HCT116 (cell line): ENCODE data around the gene LEKR1. TPM values are rescaled to one million over a fixed set of nuclear protein-coding genes. Genes with fewer than 3 reads are reported as not detected.
"Not testable (repeated sequence)": the region's sequence is repeated elsewhere in the genome, so short reads cannot be mapped to it uniquely, and the experiment has no call there.

Experiments used
- ATAC-seq: fragments of 200-7000 bp; cut with Tn5 transposase; 2 replicates; pipeline ENCODE4 v1.9.1; 2020; ENCODE audit warnings: mild to moderate bottlenecking, moderate library complexity
- BruUV-seq: library from RNA; stranded (reverse); fragments of 400-500 nt; replicated peaks from 2 replicates; lab custom pipeline; 2021; lab: Mats Ljungman, UMichigan
- CTCF ChIA-PET: fragments of 300-600 bp; sonication (Branson Sonifier 250); formaldehyde crosslinking; loops from one replicate; lab custom pipeline; 2021; ENCODE audit warnings: antibody characterized with exemption; lab: Charles Lee
- POLR2A ChIA-PET: fragments of 300-600, 350-600 bp; sonication (Branson Sonifier 250); formaldehyde crosslinking; loops from one replicate; lab custom pipeline; 2021; ENCODE audit warnings: antibody characterized with exemption; lab: Charles Lee
- RAD21 ChIA-PET, 2 experiments: fragments of 300-600 bp; sonication (Branson Sonifier 250); formaldehyde crosslinking; loops; one replicate each; lab custom pipeline; 2023; ENCODE audit warnings: low total read pairs in 2 of 2; ENCODE audit not compliant: uncharacterized antibody in 2 of 2, unreplicated experiment in 2 of 2, low non-redundant PET in 1 of 2; lab: Charles Lee
- DNase-seq: peaks from one replicate; pipeline ENCODE4 v3.0.0-alpha.2; 2010; ENCODE audit warnings: low read depth, low spot score
- H2AFZ ChIP-seq: fragments of 200-600 bp; shearing (Covaris generic), sonication (generic); 2 replicates; pipeline ENCODE4 v1.6.1; 2017; ENCODE audit warnings: low read depth, mixed run types, mixed read lengths, antibody characterized with exemption, low read length; ENCODE audit not compliant: poor library complexity, severe bottlenecking
- H3K27ac ChIP-seq: 2 replicates; pipeline ENCODE4 v1.5.1; 2012; ENCODE audit warnings: low read depth, low read length
- H3K27me3 ChIP-seq: fragments of 200-600 bp; sonication (generic); 2 replicates; pipeline ENCODE4 v1.6.1; 2016; ENCODE audit warnings: mixed run types, low read length, mixed read lengths; ENCODE audit not compliant: insufficient read depth
- H3K36me3 ChIP-seq, 2 experiments: fragments of 200-500 bp in 1 of 2; fragments of 200-600 bp in 1 of 2; sonication (Bioruptor generic) in 1 of 2; sonication (generic) in 1 of 2; 2 replicates each; pipeline versions ENCODE4 v1.5.1 to v1.6.1; 2014 to 2016; ENCODE audit warnings: low read length in 2 of 2, inconsistent platforms in 1 of 2, mixed read lengths in 1 of 2, mixed run types in 1 of 2; ENCODE audit not compliant: insufficient read depth in 2 of 2, control insufficient read depth in 1 of 2
- H3K4me1 ChIP-seq, 2 experiments: fragments of 200-600 bp in 1 of 2; sonication (generic) in 1 of 2; 2 replicates each; pipeline versions ENCODE4 v1.5.1 to v1.6.1; 2012 to 2017; ENCODE audit warnings: low read length in 2 of 2, inconsistent platforms in 1 of 2, mild to moderate bottlenecking in 1 of 2, mixed read lengths in 1 of 2, mixed run types in 1 of 2, moderate library complexity in 1 of 2; ENCODE audit not compliant: insufficient read depth in 2 of 2, control insufficient read depth in 1 of 2
- H3K4me2 ChIP-seq: fragments of 200-600 bp; sonication (generic); 2 replicates; pipeline ENCODE4 v1.6.1; 2017; ENCODE audit warnings: mixed run types, low read length, mixed read lengths
- H3K4me3 ChIP-seq, 2 experiments: fragments of 200-600 bp in 1 of 2; sonication (generic) in 1 of 2; replicated peaks in 1 of 2; 2 replicates each; pipeline ENCODE4 v1.5.1; 2011 to 2016; ENCODE audit warnings: low read length in 2 of 2, control low read depth in 1 of 2, low read depth in 1 of 2, mild to moderate bottlenecking in 1 of 2, mixed read lengths in 1 of 2, mixed run types in 1 of 2
- H3K79me2 ChIP-seq: fragments of 200-600 bp; sonication (generic); 2 replicates; pipeline ENCODE4 v1.6.1; 2017; ENCODE audit warnings: mild to moderate bottlenecking, mixed run types, low read length, moderate library complexity, mixed read lengths; ENCODE audit not compliant: insufficient read depth
- H3K9ac ChIP-seq: fragments of 200-600 bp; sonication (generic); 2 replicates; pipeline ENCODE4 v1.6.1; 2016; ENCODE audit warnings: low read length, mixed read lengths
- H3K9me2 ChIP-seq: fragments of 200-600 bp; sonication (generic), shearing (Covaris generic); 2 replicates; pipeline ENCODE4 v1.6.1; 2017; ENCODE audit warnings: mixed run types, mild to moderate bottlenecking, moderate library complexity; ENCODE audit not compliant: insufficient read depth
- H3K9me3 ChIP-seq, 2 experiments: fragments of 200-500 bp in 1 of 2; fragments of 200-600 bp in 1 of 2; sonication (Bioruptor generic) in 1 of 2; sonication (generic) in 1 of 2; 2 replicates each; pipeline ENCODE4 v1.6.1; 2014 to 2017; ENCODE audit warnings: low read length in 2 of 2, mixed read lengths in 2 of 2, inconsistent platforms in 1 of 2, low read depth in 1 of 2, mild to moderate bottlenecking in 1 of 2, mixed run types in 1 of 2, moderate library complexity in 1 of 2; ENCODE audit not compliant: control insufficient read depth in 1 of 2, insufficient read depth in 1 of 2
- H4K20me1 ChIP-seq: fragments of 200-600 bp; sonication (generic), shearing (Covaris generic); 2 replicates; pipeline ENCODE4 v1.6.1; 2017; ENCODE audit warnings: mixed run types, mild to moderate bottlenecking, moderate library complexity; ENCODE audit not compliant: insufficient read depth
- ATF3 ChIP-seq: IDR thresholded peaks from 2 replicates; pipeline ENCODE4 v1.6.1; 2012
- CBX3 ChIP-seq: IDR thresholded peaks from 2 replicates; pipeline ENCODE4 v1.6.1; 2012; ENCODE audit warnings: low read depth
- CEBPB ChIP-seq: IDR thresholded peaks from 2 replicates; pipeline ENCODE4 v1.6.1; 2012; ENCODE audit warnings: low read depth
- EGR1 ChIP-seq: IDR thresholded peaks from 2 replicates; pipeline ENCODE4 v1.6.1; 2012; ENCODE audit warnings: low read depth
- ELF1 ChIP-seq: IDR thresholded peaks from 2 replicates; pipeline ENCODE4 v1.6.1; 2012; ENCODE audit warnings: low read depth, borderline replicate concordance
- JUND ChIP-seq: IDR thresholded peaks from 2 replicates; pipeline ENCODE4 v1.6.1; 2012
- POLR2A ChIP-seq: IDR thresholded peaks from 2 replicates; pipeline ENCODE4 v1.7.0; 2011; ENCODE audit warnings: borderline replicate concordance; ENCODE audit not compliant: insufficient read depth, insufficient read length; ENCODE audit errors: extremely low read depth
- POLR2AphosphoS5 ChIP-seq: IDR thresholded peaks from 2 replicates; pipeline ENCODE4 v1.6.1; 2011; ENCODE audit warnings: mild to moderate bottlenecking, low read depth, low read length, moderate library complexity
- SRF ChIP-seq: IDR thresholded peaks from 2 replicates; pipeline ENCODE4 v1.6.1; 2012; ENCODE audit warnings: low read depth
- intact Hi-C: fragments of 100-400 bp; cut with micrococcal nuclease; formaldehyde crosslinking; loops from 2 replicates; pipeline ENCODE4 v1.10.0; 2022
- total RNA-seq: library from RNA; stranded (reverse); gene quantifications from one replicate; pipeline ENCODE4 v1.2.1, GENCODE V29; 2021; ENCODE audit not compliant: unreplicated experiment

The LEKR1 gene
- total RNA-seq, 1 experiment from 2014 or later = 2.1 TPM

DNA sequence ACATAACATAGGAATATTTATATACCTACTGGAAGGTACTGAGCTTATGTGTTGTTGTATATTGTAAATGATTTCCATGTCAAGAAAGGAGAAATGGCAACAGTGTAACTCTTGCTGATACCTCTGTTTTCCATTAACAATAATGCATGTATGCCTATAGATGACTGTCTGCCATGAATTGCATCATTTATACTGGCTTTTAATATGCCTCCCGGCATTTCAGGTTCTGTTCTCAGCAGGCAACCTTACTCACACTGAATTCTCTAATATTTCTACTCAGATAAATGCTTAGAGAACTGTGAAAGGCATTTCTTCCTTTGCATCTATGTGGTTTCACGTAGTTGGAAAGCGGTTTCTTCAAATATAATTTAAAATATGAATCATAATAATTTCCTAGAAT, 41.8 kb downstream of the LEKR1 start:
- Histone ChIP-seq H3K4me3 (no peak overlapping the region), H3K9me3 (no peaks in the 10 kb centered on the region), H3K79me2 (no peaks in the 10 kb centered on the region), H3K9me2 (no peaks in the 10 kb centered on the region), H3K27me3 (no peaks in the 10 kb centered on the region), H3K27ac (no peak overlapping the region), H3K36me3 (no peaks in the 10 kb centered on the region), H3K4me2 (no peak overlapping the region), H2AFZ (no peak overlapping the region), H3K4me1 (no peaks in the 10 kb centered on the region), H3K9ac (no peak overlapping the region), H4K20me1 (no peaks in the 10 kb centered on the region)
- BruUV-seq = no TSS peak
- intact Hi-C loops = no loop called here
- CTCF ChIA-PET = no interaction called here
- POLR2A ChIA-PET = no interaction called here
- ATAC-seq = no peak
- RAD21 ChIA-PET = no interaction called here
- no peak for TF ChIP-seq EGR1
- TF ChIP-seq SRF = no peak
- no peak for TF ChIP-seq POLR2AphosphoS5
- TF ChIP-seq JUND = no peak
- TF ChIP-seq POLR2A = no peak
- no peak for TF ChIP-seq ATF3
- no peak for DNase-seq

DNA sequence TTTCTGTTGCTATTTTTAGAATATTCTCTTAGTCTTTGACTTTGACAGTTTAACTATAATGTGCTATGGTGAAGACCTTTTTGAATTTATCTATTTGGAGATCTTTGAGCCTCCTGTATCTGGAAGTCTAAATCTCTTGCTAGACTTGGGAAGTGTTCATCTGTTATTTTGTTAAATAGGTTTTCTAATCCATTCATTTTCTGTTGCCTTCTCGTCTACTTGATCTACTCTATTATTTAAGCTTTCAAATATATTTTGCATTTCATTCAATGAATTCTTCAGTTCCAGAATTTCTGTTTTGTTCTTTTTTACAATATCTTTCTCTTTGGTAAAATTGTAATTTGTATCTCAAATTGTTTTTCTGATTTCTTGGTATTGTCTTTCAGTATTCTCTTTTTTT, 47.8 kb downstream of the LEKR1 start:
- ChIA-PET CTCF (no interaction called here), POLR2A (no interaction called here)

DNA sequence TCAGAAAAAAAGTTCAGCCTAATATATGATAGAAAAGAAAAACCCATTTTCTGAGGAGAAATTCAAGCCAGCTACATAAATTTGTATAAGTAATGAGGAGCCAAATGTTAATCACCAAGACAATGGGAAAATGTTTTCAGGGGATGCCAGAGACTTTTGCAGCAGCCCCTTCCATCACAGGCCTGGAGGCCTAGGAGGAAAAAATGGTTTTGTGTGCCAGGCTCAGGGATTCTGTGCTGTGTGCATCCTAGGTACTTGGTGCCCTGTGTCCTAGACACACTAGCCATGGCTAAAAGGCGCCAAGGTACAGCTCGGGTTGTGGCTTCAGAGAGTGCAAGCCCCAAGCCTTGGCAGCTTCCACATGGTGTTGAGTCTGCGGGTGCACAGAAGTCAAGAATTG, 53.3 kb downstream of the LEKR1 start:
- H3K4me2 ChIP-seq, ATAC-seq, H3K9ac ChIP-seq, H3K4me3 ChIP-seq, RAD21 ChIA-PET, H4K20me1 ChIP-seq, POLR2A ChIA-PET, H3K9me3 ChIP-seq, H3K9me2 ChIP-seq, intact Hi-C loops, H3K27ac ChIP-seq, H3K4me1 ChIP-seq, H3K27me3 ChIP-seq, CTCF ChIA-PET, BruUV-seq, H3K36me3 ChIP-seq, H3K79me2 ChIP-seq, H2AFZ ChIP-seq, DNase-seq: not testable (repeated sequence)

More for the DNA sequence above, 47.8 kb downstream of the LEKR1 start:
- H3K4me1 ChIP-seq = no peaks in the 10 kb centered on the region
- TF ChIP-seq CBX3 (no peak), ELF1 (no peak), CEBPB (no peak)
- H3K36me3 ChIP-seq = no peaks in the 10 kb centered on the region
- intact Hi-C loops = no loop called here
- no peaks in the 10 kb centered on the region for H3K9me2 ChIP-seq
- no peak overlapping the region for H3K4me2 ChIP-seq
- no peak overlapping the region for H3K9ac ChIP-seq
- BruUV-seq = no TSS peak
- ATAC-seq (no peak), DNase-seq (no peak)
- H3K27ac ChIP-seq = no peak overlapping the region
- no peaks in the 10 kb centered on the region for H4K20me1 ChIP-seq
- RAD21 ChIA-PET = no interaction called here
- H3K4me3 ChIP-seq = no peak overlapping the region
- H3K9me3 ChIP-seq = no peaks in the 10 kb centered on the region; a peak in 1 of 4 replicates
- H2AFZ ChIP-seq = no peak overlapping the region
- no peaks in the 10 kb centered on the region for H3K27me3 ChIP-seq
- H3K79me2 ChIP-seq = no peaks in the 10 kb centered on the region
